ENCODE results near the gene GLI2.

GRCh38 chr2:120739438-120740090, 3.9 kb downstream of the GLI2 start:
- TF ChIP-seq CTCF (IDR thresholded peaks at IDR 0.05): no peak
- no peak for TF ChIP-seq EP300 (IDR thresholded peaks at IDR 0.05)
- no peak for TF ChIP-seq POLR2A (IDR thresholded peaks at IDR 0.05)
